H1 (cell line): Measurements from ENCODE around the gene UPP1. TPM values are rescaled to one million over a fixed set of nuclear protein-coding genes. Genes with fewer than 3 reads are reported as not detected.

Experiments used
- JUND ChIP-seq: IDR thresholded peaks from 2 replicates; pipeline ENCODE4 v1.6.1; 2011; ENCODE audit warnings: mild to moderate bottlenecking, improper control_type of control experiment, low read length
- polyA plus RNA-seq, 7 experiments: library from polyadenylated mRNA; depleted of rRNA in 3 of 7; stranded (reverse) in 5 of 7; unstranded in 2 of 7; fragments of >200 nt in 5 of 7; fragments of 200-250 nt in 2 of 7; gene quantifications; 1 replicate in 5 of 7; 2 replicates in 1 of 7; 4 replicates in 1 of 7; pipeline versions ENCODE4 v1.2.1 to v1.2.3, GENCODE V29; 2011 to 2013; ENCODE audit warnings: missing spikeins in 2 of 7, mixed read lengths in 2 of 7
- total RNA-seq: library from RNA; stranded (reverse); fragmentation: NEBNext Ultra II Directional; extraction: Animal tissue kit (Norgen Biotek cat#: 25700); gene quantifications from 2 replicates; pipeline ENCODE4 v1.2.1, GENCODE V29; 2021

The UPP1 gene
- total and polyA plus RNA-seq, 2 of the 8 experiments (the other 6 are each of a cell fraction or from before 2014, with no cell fraction given) = 40.7 to 46.2 TPM

- TF ChIP-seq JUND = no peak
Observed at GRCh38 chr7:48042636-48043035, 46.4 kb upstream of the UPP1 start (continued).
